Activated naive CD4-positive, alpha-beta T cell treated with anti-CD3 and anti-CD28 coated beads, Interleukin-2, amount 50 U/mL, for 16 hours (primary cell): Measurements from ENCODE around the gene TEX55.
"Not testable (repeated sequence)": the region's sequence is repeated elsewhere in the genome, so short reads cannot be mapped to it uniquely, and the experiment has no call there.

Source experiments
- DNase-seq: peaks from one replicate; pipeline ENCODE4 v3.0.0-alpha.2; 2020

Gene TEX55

DNA sequence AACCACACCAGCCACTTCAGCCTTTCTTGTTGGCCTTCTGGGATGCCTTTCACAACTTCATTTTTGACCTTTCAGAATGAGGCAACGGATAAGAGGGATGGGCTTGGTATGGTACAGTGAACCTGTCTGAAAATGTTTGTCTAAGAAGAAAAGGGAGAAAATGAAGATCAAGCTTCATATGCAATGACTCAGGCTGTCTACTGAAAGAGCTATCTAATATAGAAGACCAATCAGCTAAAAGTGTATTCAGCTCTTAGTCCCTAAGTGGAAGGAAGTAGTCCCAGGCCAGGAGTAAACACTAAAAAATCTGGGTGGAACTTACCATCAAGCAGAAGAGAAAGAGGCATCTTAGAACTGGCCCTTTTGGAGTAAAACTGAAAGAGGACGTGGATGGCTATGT is 15.3 kb downstream of the TEX55 start:
- no peak for DNase-seq

GRCh38 chr3:119164745-119165144 is 18.8 kb downstream of the TEX55 start:
- not testable (repeated sequence) for DNase-seq

GRCh38 chr3:119170821-119171220 is 24.9 kb downstream of the TEX55 start:
- no peak for DNase-seq

GRCh38 chr3:119173325-119173724 is 27.4 kb downstream of the TEX55 start, which contains the start of gene UPK1B:
Gene UPK1B (plus strand): TSS chr3:119173598. CDS start chr3:119186742, 13,144 bp downstream.
- DNase-seq, result no peak

GRCh38 chr3:119175872-119176756 is 30.1 kb downstream of the TEX55 start:
- DNase-seq, result no peak

GRCh38 chr3:119176778-119177177 is 30.8 kb downstream of the TEX55 start:
- no peak for DNase-seq

DNA sequence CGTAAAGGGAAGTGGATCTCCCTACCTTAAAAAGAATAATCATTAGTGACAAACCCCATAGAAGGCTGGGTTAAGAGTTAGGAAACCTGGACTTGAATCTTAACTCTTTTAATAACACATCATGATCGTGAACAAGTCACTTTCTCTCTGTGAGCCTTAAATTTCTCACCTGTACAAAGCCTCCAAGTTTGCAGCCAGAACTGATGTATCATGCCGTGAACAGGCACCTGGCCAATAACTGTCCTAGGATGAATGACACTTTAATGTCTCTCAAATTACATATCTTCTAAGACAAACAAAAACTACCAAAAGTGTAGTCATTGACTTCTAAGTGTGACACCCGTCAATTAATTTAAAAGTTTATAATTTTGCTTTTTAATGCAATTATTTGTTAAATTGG is 31.4 kb downstream of the TEX55 start:
- DNase-seq, result no peak

DNA sequence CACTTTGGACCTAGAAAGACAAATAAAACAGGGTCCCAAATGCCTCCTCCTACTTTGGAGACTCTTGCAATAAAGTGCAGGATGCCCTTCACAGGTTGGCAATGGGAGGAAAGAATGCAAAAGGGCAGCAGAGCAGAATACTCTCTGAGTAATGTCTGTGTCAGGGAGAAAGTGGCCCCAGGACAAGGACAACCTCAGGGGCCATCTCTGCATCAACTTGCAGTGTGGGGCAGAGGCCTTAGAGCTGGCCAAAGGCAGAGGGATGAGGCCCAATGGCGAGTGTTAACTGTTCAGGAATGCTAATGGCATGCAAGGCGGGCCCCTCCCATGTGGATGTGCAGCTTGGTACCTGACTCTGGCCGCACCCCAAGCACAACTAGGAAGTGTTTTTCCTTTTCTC is 35.8 kb downstream of the TEX55 start:
- DNase-seq, result no peak

- no peak for DNase-seq
These were observed 38.1 kb downstream of the TEX55 start for GRCh38 chr3:119184111-119184510.

- DNase-seq, result no peak
These were observed 39.0 kb downstream of the TEX55 start for GRCh38 chr3:119184796-119185570.

DNA sequence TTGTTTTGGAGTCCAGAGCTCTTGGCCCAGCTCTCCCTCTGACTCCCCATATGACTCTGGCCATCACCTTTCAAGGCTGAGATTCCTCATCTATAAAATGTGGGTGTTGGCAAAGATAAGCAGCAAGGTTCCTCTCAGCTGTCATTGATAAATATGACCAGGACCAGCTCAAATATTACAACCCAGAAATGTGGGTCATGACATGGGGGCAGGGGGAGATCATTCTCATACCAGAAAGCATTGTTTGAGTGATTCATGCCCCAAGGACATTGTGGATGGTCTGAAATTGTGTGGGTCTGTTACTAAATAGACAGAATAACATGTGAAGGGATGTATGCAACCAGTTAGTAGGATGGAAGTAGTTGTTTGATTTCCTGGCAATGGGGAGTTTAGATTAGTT is 41.3 kb downstream of the TEX55 start:
- no peak for DNase-seq

GRCh38 chr3:119191800-119192199 is 45.8 kb downstream of the TEX55 start:
- no peak for DNase-seq

GRCh38 chr3:119194237-119195150 is 48.5 kb downstream of the TEX55 start:
- DNase-seq, result no peak

DNA sequence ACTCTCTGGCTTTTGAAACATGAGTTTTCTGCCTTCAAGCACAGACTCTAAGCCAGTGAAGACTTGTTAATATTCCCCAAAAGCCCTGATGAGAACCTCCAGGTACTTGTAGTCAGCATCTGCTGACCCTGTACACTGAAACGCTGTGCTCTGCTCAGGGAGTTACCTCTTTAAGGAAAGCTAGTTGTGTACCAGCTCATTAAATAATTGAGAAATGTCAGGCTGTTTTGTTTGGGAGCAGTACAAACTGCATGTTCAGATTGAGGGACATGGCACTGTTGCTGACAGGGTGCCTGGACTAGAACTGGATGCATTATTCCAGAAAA is 49.1 kb downstream of the TEX55 start:
- no peak for DNase-seq

- DNase-seq, result no peak
These were observed 49.9 kb downstream of the TEX55 start for GRCh38 chr3:119195911-119196310.
